ENCODE measurements around the gene PITPNC1.
"Not testable (repeated sequence)": the region's sequence is repeated elsewhere in the genome, so short reads cannot be mapped to it uniquely, and the experiment has no call there.

Gene PITPNC1

GRCh38 chr17:67649891-67650290 lies 272.8 kb downstream of the PITPNC1 start:
- Histone ChIP-seq H3K4me3 (ENCODE audit: low read depth, low read length) (no peak overlapping the region), H3K79me2 (no peaks in the 10 kb centered on the region)
- TF ChIP-seq CTCF (IDR thresholded peaks at IDR 0.05), result no peak

GRCh38 chr17:67651218-67651579 lies 274.1 kb downstream of the PITPNC1 start:
- not testable (repeated sequence) for H3K27ac ChIP-seq; H3K9me3 ChIP-seq (ENCODE audit: control insufficient read depth, low read length); H3K4me2 ChIP-seq (ENCODE audit: low read length); H3K79me2 ChIP-seq; H3K36me3 ChIP-seq (ENCODE audit: control insufficient read depth, insufficient read depth, low read length); H3K27me3 ChIP-seq (ENCODE audit: control insufficient read depth, insufficient read depth, low read length); H3K4me1 ChIP-seq; H2AFZ ChIP-seq; H3K9ac ChIP-seq; H3K4me3 ChIP-seq (ENCODE audit: low read depth, low read length)

More at GRCh38 chr17:67649891-67650290, 272.8 kb downstream of the PITPNC1 start:
- Histone ChIP-seq H3K4me2 (ENCODE audit: low read length) (no peak overlapping the region), H3K27me3 (ENCODE audit: control insufficient read depth, insufficient read depth, low read length) (no peaks in the 10 kb centered on the region), H2AFZ (no peak overlapping the region), H3K9ac (no peak overlapping the region), H3K9me3 (ENCODE audit: control insufficient read depth, low read length) (no peaks in the 10 kb centered on the region), H3K27ac (no peak overlapping the region), H3K36me3 (ENCODE audit: control insufficient read depth, insufficient read depth, low read length) (no peaks in the 10 kb centered on the region), H3K4me1 (no peaks in the 10 kb centered on the region)

- no peak overlapping the region for H3K9ac ChIP-seq
- H3K79me2 ChIP-seq, result no peaks in the 10 kb centered on the region
- TF ChIP-seq CTCF (IDR thresholded peaks at IDR 0.05), result no peak
- H3K36me3 ChIP-seq (ENCODE audit: control insufficient read depth, insufficient read depth, low read length), result no peaks in the 10 kb centered on the region
- H3K27me3 ChIP-seq (ENCODE audit: control insufficient read depth, insufficient read depth, low read length), result no peaks in the 10 kb centered on the region
- no peaks in the 10 kb centered on the region for H3K4me1 ChIP-seq
- no peak overlapping the region for H3K4me2 ChIP-seq (ENCODE audit: low read length)
- no peak overlapping the region for H3K27ac ChIP-seq
- H3K4me3 ChIP-seq (ENCODE audit: low read depth, low read length), result no peak overlapping the region
- no peak overlapping the region for H2AFZ ChIP-seq
- no peaks in the 10 kb centered on the region for H3K9me3 ChIP-seq (ENCODE audit: control insufficient read depth, low read length)
These were observed 275.4 kb downstream of the PITPNC1 start for GRCh38 chr17:67652433-67652832.

GRCh38 chr17:67655478-67656148 lies 278.5 kb downstream of the PITPNC1 start:
- Histone ChIP-seq H3K9me3 (ENCODE audit: control insufficient read depth, low read length) (no peaks in the 10 kb centered on the region), H3K79me2 (no peaks in the 10 kb centered on the region), H3K36me3 (ENCODE audit: control insufficient read depth, insufficient read depth, low read length) (no peaks in the 10 kb centered on the region), H3K4me3 (ENCODE audit: low read depth, low read length) (no peak overlapping the region), H3K4me1 (no peaks in the 10 kb centered on the region), H3K27me3 (ENCODE audit: control insufficient read depth, insufficient read depth, low read length) (no peaks in the 10 kb centered on the region), H3K4me2 (ENCODE audit: low read length) (no peak overlapping the region), H2AFZ (no peak overlapping the region), H3K9ac (no peak overlapping the region), H3K27ac (no peak overlapping the region)
- no peak for TF ChIP-seq CTCF (IDR thresholded peaks at IDR 0.05)

GRCh38 chr17:67656494-67657203 lies 279.6 kb downstream of the PITPNC1 start:
- Histone ChIP-seq H3K9ac (no peak overlapping the region), H2AFZ (no peak overlapping the region), H3K79me2 (no peaks in the 10 kb centered on the region), H3K27me3 (ENCODE audit: control insufficient read depth, insufficient read depth, low read length) (no peaks in the 10 kb centered on the region), H3K4me3 (ENCODE audit: low read depth, low read length) (no peak overlapping the region), H3K4me1 (no peaks in the 10 kb centered on the region), H3K27ac (no peak overlapping the region), H3K36me3 (ENCODE audit: control insufficient read depth, insufficient read depth, low read length) (no peaks in the 10 kb centered on the region), H3K9me3 (ENCODE audit: control insufficient read depth, low read length) (no peaks in the 10 kb centered on the region), H3K4me2 (ENCODE audit: low read length) (no peak overlapping the region)
- TF ChIP-seq CTCF (IDR thresholded peaks at IDR 0.05), result no peak
